PC-3 (cell line): ENCODE data around the gene STK24.

Experiments
- EZH2 ChIP-seq: fragments of 300-600 bp; sonication (generic); IDR thresholded peaks from one replicate; pipeline ENCODE4 v1.6.1; 2017; ENCODE audit warnings: antibody characterized with exemption, mild to moderate bottlenecking, low read length; ENCODE audit not compliant: unreplicated experiment
- EZH2phosphoT487 ChIP-seq: fragments of 300-600 bp; sonication (generic); IDR thresholded peaks from 2 replicates; pipeline ENCODE4 v1.6.1; 2018; ENCODE audit warnings: mild to moderate bottlenecking, antibody characterized with exemption, low read length, borderline replicate concordance
- TF ChIP-seq, protein P1 (sequence below): fragments of 300-600 bp; sonication (generic); conservative IDR thresholded peaks from 2 replicates; pipeline ENCODE4 v1.5.1; 2017; ENCODE audit warnings: antibody characterized with exemption, low read depth, mild to moderate bottlenecking, low read length

DNA sequence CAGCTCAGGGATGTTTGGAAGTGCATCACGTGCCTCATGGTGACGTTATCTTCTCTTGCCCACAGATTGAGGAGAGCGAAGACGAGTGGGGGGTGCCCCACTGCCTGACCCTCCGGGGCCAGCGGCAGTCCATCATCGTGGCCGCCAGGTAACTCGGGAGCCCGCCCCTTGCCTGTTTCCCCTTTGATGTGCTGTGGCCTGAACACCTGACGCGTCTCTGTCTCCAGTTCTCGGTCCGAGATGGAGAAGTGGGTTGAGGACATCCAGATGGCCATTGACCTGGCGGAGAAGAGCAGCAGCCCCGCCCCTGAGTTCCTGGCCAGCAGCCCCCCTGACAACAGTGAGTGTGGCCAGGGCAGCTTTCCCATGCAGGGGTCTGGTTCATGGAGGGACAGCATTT is 137.0 kb downstream of the STK24 start:
- no peak for TF ChIP-seq EZH2phosphoT487
- TF ChIP-seq, protein P1, sequence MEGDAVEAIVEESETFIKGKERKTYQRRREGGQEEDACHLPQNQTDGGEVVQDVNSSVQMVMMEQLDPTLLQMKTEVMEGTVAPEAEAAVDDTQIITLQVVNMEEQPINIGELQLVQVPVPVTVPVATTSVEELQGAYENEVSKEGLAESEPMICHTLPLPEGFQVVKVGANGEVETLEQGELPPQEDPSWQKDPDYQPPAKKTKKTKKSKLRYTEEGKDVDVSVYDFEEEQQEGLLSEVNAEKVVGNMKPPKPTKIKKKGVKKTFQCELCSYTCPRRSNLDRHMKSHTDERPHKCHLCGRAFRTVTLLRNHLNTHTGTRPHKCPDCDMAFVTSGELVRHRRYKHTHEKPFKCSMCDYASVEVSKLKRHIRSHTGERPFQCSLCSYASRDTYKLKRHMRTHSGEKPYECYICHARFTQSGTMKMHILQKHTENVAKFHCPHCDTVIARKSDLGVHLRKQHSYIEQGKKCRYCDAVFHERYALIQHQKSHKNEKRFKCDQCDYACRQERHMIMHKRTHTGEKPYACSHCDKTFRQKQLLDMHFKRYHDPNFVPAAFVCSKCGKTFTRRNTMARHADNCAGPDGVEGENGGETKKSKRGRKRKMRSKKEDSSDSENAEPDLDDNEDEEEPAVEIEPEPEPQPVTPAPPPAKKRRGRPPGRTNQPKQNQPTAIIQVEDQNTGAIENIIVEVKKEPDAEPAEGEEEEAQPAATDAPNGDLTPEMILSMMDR, result no peak
- TF ChIP-seq EZH2, result no peak
